NCI-H510A treated with DMSO at 0.1 percent for 48 hours (cell line): ENCODE results near the gene ERCC6L2.
A peak's percentile ranks its signal among the peaks of the same experiment; 100 is the strongest.

ENCODE experiments used
- DNase-seq: peaks from one replicate; lab custom pipeline; 2025; lab: John Stamatoyannopoulos, UW

Gene ERCC6L2

GRCh38 chr9:95862343-95862742 lies 13.1 kb upstream of the ERCC6L2 start:
- DNase-seq = no peak

DNA sequence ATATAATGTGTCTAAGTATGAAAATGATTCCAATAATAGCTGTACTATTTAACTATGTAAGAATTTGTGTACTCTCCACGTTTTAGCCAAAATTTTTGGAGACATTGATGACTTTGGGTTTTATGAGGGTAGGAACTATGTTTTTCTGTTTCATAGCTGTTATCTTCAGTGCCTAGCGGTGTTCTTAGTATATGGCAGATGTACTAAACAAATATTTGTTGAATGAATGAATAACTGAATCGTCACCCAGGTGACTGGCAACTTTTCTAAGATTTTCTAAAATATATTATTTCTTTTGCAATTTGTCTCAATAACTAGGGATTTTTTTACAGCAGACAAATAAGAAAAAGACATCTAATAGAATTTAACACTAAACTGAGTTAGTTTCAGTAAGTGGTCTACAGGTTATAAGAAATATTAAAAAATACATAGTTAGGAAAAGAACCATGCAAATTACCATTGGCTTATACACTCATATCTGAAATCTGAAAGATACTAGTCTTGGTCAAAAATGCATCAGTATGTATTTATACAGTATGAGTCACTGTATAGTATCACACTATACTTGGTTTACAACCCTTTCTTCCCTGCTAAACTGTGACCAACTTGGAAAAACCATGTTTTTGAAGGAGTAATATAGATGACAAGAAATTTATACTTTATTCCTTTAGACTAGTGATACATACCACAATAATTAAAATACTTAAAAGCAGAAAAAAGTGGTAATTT lies 10.5 kb upstream of the ERCC6L2 start:
- DNase-seq = no peak

DNA sequence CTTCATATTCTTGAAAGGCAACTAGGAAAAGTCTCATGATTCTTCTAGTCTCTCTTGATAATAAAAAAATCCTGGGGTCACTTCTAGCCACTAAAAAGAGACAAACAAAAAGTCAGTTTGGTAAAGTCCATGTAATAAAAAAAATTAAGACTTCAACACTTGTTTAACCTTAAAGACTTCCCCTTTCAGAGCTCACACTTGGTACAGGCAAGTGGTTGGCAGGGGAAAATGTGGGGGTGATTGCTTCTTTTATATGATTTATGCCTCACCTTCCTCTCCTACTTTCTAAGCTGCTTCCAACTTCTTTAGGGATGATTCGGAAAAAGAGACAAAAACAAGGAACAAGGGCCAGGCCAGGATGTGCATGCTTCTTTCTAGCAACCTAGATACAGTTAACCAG lies 5.1 kb upstream of the ERCC6L2 start:
- no peak for DNase-seq

DNA sequence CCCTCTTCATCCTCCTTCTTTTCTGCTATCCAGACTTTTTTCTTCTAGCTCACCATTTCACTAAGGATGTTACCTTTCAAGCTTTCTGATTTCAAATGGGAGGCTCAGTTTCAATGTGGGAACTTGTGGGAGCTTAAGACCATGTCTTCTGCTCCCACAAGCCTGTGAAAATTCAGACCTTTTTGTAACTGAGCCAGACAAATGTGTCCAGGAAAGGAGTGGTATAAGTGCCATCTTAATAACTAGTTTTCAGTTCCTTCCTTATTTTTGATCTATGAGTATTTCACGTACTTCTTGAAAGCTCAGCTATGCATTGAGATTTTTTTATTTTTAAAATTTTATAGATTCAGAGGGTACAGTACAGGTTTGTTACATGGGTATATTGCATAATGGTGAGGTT lies 4.6 kb upstream of the ERCC6L2 start:
- no peak for DNase-seq

DNA sequence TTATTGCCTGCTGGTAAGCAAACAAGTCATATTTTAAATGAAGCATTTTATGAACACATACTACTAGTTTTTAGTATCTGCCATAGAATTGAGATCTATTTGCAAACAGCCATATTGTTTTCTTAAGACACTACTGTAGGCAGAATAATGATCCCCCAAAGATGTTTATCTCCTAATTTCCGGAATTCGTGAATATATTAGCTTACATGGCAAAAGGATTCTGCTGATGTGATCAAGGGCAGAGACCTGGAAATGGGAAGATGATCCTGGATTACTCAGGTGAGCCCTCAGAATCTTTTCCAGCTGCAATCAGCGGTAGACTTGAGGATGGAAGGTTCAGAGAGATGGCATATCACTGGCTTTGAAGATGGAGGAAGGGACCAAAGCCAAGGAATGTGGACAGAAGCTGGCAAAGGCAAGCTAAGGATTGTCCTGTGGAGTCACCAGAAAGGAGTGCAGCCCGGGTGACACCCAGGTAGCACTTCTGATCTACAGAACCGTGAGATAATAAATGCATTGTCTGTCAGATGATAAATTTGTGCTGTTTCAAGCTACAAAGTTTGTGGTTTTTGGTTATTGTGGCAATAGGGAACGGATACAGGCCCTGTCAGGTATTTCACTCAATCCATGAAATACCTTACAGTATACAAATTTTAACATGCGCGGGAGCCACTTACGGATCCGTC lies 1.0 kb upstream of the ERCC6L2 start:
- DNase-seq = no peak

DNA sequence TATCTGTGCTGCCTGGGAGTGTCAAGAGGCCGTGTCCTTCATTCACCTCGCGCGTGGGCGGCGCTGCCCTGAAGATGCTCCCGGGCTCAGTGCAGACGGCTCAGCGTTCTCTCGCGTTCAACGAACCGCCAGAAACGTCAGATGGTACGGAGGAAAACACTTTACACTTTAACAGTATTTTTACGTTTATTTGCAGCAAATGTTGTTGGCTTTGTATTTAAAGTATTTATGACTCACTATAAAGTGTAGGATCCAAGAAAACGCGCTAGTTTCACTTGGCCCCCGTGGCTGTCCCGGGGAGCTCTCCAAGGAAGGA lies 544 bp upstream of the ERCC6L2 start:
- peak; percentile 53 for DNase-seq

DNA sequence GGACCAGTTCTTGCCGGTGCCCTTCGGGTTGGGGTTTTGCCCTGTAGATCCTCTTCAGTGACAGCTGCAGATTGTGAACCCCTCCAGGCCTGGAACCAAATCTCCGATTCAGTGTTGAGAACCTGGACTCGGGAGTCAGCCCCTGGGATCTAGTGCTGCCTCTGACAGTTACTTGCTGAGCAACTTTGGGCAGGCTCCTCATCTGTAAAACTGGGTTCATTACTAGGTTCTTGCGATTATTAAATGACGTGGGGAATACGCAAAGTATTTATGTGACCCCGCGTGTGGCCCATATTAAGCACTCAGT lies 600 bp downstream of the ERCC6L2 start:
- no peak for DNase-seq

DNA sequence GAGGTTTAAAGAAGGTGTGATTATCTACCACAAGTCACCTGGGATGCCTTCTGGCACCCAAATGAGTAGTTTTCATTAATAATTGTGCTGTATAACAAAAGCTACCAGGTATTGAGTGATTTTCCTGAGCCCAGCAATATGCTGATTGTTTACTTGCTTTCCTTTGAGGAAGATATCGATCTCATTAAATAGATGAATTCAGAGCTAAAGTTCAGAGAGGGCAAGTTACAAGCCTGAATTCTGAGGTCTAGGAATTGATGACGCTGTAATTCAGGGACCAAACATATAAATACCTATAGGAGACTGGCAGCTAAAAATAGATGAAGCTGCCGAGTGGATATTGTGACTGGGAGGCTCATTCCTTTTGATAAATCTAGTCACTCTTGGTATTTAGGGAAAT lies 1.1 kb downstream of the ERCC6L2 start:
- DNase-seq = peak; percentile 25

GRCh38 chr9:95877984-95878383 lies 2.5 kb downstream of the ERCC6L2 start:
- no peak for DNase-seq

DNA sequence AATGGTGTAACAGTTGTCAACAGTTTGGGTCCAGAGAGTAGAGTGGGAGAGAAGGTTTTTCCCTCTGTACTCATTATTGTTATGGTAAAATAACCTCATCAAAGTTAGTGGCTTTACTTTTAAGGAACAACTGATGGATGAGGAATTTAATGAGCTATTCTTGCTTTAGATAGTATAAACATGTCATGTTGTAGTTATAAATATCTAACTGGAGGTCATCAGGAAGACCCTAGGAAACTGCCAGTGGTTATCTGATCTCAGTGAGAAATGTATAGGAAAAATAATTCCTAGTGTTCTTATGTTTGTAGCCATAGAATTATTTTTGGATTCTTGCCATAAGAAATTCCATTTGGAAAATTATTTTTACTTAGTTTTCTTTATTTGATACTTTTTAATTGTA lies 4.1 kb downstream of the ERCC6L2 start:
- no peak for DNase-seq

GRCh38 chr9:95880021-95880690 lies 4.7 kb downstream of the ERCC6L2 start:
- no peak for DNase-seq

GRCh38 chr9:95887926-95888497 lies 12.5 kb downstream of the ERCC6L2 start:
- DNase-seq = no peak

- no peak for DNase-seq
Measured at GRCh38 chr9:95890594-95890993, 15.1 kb downstream of the ERCC6L2 start.

GRCh38 chr9:95891067-95891671 lies 15.7 kb downstream of the ERCC6L2 start:
- DNase-seq = no peak

DNA sequence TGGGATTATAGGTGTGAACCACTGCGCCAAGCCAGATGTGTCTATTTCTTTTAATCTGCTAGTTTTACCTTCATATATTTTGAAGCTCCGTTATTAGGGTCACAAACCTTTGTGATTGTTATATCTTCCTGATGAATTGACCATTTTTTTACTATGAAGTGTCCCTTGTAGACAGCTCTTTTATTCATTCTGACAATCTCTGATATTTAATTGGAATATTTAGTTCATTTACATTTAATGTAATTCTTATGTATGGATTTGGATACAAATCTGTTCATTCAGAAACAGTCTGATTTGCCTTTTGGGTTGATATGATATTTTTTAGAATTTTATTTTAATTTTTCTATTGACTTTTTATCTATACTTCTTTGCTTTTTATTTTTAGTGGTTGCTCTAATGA lies 17.2 kb downstream of the ERCC6L2 start:
- DNase-seq = no peak

DNA sequence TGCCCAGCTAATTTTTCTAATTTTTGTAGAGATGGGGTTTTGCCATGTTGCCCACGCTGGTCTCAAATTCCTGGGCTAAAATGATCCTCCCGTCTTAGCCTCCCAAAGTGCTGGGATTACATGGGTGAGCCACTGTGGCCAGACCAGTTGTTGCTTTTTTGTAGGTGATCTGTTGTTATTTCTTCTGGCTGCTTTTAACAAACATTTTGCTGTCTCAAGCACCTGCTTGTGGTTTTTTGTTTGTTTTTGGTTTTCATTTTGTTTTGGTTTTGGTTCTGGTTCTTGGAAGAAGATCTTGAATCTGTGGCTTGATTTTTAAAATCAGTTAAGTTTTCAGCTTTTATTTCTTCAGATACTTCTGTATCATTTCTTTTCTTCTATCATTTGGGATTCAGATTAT lies 21.1 kb downstream of the ERCC6L2 start:
- no peak for DNase-seq

- DNase-seq = no peak
Measured at GRCh38 chr9:95901506-95901905, 26.0 kb downstream of the ERCC6L2 start.

DNA sequence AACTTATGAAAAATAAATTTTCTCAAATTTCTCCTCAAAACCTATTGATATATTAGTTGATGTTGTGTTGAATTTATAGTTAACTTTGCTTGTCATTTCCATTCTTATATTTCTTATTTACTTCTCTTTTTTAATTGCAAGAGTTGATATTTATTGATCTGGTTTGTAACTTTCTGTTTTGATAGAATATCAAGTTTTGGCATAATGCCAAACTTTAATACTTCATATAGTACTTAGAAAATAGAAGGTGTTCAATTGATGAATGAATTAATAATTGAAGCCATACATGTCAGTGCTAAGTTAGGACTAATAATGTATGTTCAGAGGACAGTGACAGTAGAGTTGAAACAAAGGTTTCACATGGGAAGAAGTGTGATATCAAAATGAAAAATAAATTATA lies 27.9 kb downstream of the ERCC6L2 start:
- no peak for DNase-seq

- no peak for DNase-seq
Measured at GRCh38 chr9:95907794-95908193, 32.3 kb downstream of the ERCC6L2 start.

DNA sequence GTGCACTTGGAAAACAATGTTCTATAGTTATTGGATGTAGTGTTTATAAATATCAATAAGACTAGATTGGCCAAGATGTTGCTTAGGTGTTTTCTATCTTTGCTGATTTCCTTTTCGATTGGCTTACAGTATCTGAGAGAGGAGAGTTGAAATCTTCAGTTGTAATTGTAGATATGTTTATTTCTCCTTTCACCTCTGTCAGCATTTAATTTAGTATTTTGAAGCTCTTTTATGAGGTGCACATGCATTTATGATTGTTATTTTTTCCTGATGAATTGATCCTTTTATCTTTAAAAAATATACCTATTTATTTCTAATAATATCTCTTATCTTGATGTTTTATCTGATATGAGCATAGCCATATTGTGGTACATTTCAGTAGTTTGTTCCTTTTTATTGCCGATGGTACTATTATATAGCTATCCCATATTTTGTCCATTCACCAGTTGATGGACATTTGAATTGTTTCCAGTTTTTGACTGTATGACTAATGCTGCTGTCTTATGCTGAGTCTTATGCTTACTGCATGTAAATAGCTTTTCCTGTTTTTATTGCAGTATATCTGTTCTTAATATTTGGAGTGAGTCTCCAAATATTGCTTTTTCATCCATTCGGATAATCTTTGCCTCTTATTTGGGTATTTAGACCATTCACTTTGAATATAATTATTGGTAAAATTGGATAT lies 34.7 kb downstream of the ERCC6L2 start:
- DNase-seq = no peak

DNA sequence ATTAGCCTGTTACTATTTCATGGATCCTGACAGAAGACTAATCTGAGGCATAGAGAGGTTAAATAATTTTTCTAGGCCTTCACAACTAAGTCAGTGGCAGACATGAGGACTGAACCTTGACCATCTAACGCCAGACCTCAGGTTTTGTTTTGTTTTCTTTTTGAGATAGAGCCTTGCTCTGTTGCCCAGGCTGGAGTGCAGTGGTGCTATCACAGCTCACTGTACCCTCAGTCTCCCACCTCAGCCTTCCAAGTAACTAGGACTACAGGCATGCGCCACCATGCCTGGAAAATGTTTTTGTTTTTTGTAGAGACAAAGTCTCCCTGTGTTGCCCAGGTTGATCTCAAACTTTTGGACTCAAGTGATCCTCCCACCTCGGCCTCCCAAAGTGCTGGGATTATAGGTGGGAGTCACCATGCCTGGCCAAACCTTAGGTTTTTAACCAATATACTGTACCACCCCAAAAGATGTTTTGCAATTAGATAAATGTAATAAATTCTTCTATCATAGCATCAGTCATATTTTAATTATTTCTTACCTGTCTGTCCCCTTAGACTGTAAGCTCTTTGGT lies 35.4 kb downstream of the ERCC6L2 start:
- no peak for DNase-seq

- DNase-seq = no peak
Measured at GRCh38 chr9:95912773-95913172, 37.3 kb downstream of the ERCC6L2 start.
